RWPE2 (cell line): ENCODE data around the gene B9D1.

ENCODE experiments used
- ATAC-seq: fragments of 200-7000 bp; cut with Tn5 transposase; 3 replicates; pipeline ENCODE4 v1.9.1; 2021; ENCODE audit warnings: low read depth
- DNase-seq: peaks from one replicate; pipeline ENCODE4 v3.0.0-alpha.2; 2020; ENCODE audit warnings: low spot score
- H3K27ac ChIP-seq: fragments of 450-650 bp; 2 replicates; pipeline ENCODE4 v1.5.1; 2017; ENCODE audit warnings: mild to moderate bottlenecking; ENCODE audit not compliant: poor library complexity, severe bottlenecking
- H3K27me3 ChIP-seq: fragments of 250-450 bp; sonication (Bioruptor Pico); 2 replicates; pipeline ENCODE4 v1.5.1; 2021; ENCODE audit warnings: mild to moderate bottlenecking, moderate library complexity; ENCODE audit not compliant: insufficient read depth, poor library complexity, severe bottlenecking
- H3K36me3 ChIP-seq: fragments of 250-450 bp; sonication (Bioruptor Pico); 2 replicates; pipeline ENCODE4 v1.5.1; 2020; ENCODE audit warnings: low read depth, mild to moderate bottlenecking, moderate library complexity
- H3K4me1 ChIP-seq: fragments of 250-450 bp; sonication (Bioruptor Pico); 2 replicates; pipeline ENCODE4 v1.5.1; 2021; ENCODE audit warnings: mild to moderate bottlenecking, moderate library complexity; ENCODE audit not compliant: insufficient read depth, poor library complexity, severe bottlenecking
- H3K4me3 ChIP-seq: fragments of 250-450 bp; sonication (Bioruptor Pico); 2 replicates; pipeline ENCODE4 v1.5.1; 2021; ENCODE audit warnings: mild to moderate bottlenecking, moderate library complexity; ENCODE audit not compliant: severe bottlenecking
- H3K9me3 ChIP-seq: fragments of 250-450 bp; sonication (Bioruptor Pico); 2 replicates; pipeline ENCODE4 v1.5.1; 2021; ENCODE audit warnings: mild to moderate bottlenecking, moderate library complexity; ENCODE audit not compliant: severe bottlenecking
- TF ChIP-seq, protein P1 (sequence below): fragments of 450-650 bp; IDR thresholded peaks from one replicate; pipeline ENCODE4 v1.5.1; 2017; ENCODE audit warnings: mild to moderate bottlenecking, moderate library complexity; ENCODE audit not compliant: poor library complexity, severe bottlenecking

Gene B9D1

DNA sequence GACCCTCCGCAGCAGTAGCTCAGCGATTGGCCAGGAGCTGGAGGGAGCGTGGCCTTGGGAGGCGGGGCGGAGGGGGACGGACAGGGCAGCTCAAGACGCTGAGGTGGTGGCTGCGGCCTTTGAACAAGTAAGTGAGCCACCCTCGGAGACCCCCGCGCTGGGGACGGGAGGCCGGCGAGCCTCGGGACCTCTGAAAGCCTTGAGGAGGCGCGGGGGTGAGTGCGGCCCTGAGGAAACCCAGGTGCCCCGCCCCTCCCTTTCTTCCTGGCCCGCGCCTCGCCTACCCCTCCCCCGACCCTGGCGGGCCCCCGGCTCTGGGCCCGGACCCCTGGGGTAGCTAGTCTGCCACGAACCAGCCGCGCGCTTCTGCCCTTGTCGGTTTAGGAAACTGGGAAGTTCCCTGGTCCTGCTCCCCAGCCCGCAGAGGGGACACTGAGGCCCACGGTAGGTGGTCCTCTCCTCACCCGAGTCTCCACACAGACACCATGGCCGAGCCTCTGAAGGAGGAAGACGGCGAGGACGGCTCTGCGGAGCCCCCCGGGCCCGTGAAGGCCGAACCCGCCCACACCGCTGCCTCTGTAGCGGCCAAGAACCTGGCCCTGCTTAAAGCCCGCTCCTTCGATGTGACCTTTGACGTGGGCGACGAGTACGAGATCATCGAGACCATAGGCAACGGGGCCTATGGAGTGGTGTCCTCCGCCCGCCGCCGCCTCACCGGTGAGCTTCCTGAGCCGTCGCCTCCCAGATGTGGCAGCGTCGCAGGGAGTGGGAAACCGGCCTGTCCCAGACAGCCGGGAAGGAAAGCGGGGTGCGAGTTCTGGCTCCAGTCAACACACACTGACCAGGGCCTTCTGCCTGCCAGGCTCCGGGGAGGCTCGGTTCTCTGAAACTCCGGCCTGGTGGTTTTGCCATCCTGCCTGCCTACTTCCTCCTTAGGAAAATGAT lies 16.2 kb upstream of the B9D1 start, which contains the start of gene MAPK7:
TSS of gene MAPK7 (plus strand) at position 83 of the 945 bp plus-strand sequence. CDS start at position 486, 403 bp downstream.
- TF ChIP-seq, protein P1, sequence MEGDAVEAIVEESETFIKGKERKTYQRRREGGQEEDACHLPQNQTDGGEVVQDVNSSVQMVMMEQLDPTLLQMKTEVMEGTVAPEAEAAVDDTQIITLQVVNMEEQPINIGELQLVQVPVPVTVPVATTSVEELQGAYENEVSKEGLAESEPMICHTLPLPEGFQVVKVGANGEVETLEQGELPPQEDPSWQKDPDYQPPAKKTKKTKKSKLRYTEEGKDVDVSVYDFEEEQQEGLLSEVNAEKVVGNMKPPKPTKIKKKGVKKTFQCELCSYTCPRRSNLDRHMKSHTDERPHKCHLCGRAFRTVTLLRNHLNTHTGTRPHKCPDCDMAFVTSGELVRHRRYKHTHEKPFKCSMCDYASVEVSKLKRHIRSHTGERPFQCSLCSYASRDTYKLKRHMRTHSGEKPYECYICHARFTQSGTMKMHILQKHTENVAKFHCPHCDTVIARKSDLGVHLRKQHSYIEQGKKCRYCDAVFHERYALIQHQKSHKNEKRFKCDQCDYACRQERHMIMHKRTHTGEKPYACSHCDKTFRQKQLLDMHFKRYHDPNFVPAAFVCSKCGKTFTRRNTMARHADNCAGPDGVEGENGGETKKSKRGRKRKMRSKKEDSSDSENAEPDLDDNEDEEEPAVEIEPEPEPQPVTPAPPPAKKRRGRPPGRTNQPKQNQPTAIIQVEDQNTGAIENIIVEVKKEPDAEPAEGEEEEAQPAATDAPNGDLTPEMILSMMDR: no peak
- Histone ChIP-seq H3K4me1 (no peaks in the 10 kb centered on the region), H3K27ac (peak within 1 kb of the TSS; percentile 90), H3K27me3 (no peaks in the 10 kb centered on the region), H3K4me3 (peak within 1 kb of the TSS; percentile 65), H3K36me3 (peaks cover 43% of the 10 kb centered on the region), H3K9me3 (no peaks in the 10 kb centered on the region)
- DNase-seq (no peak), ATAC-seq (no peak; the same call in 2 of the 3 replicates)

DNA sequence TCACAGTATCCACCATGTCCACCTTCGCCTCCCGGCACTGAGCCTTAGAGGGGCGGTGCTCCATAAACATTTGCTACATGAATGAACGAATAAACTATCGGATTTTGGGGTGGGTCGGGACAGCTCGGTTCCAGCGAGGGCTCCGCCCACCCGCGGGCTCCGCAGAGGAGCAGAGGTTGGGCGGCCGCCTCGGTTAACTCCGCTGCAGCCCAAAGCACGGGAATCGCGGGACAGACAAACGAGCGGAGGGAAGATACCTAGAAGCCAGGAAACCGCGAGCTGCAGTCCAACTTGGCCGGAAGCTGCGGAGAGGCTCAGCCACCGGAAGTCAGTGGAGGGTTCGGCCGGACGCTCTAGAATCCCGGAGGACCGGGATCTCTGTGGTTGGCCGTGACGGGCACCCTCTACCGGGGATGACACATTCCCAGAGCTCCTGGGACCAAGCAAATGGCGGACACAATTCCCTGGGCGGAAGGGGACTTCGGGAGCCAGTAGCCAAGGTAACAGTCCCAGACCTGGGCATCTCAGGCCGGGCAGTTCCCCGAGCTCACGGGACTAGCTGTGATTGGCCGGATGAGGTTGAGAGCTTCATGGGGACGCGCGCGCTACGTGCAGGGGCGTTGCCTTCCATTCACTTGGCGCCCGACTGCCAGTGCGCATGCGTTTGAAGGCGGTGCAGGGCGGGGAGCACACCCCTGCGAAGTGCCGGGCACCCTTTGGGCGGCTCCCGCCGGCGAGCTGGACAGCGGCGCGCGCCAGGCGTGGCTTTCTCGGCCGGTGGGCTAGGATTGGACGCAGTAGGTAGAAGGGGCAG lies 15.3 kb upstream of the B9D1 start:
- peak overlapping the region; percentile 90 for H3K27ac ChIP-seq
- peaks cover 34% of the 10 kb centered on the region for H3K36me3 ChIP-seq
- peak; percentile 98 for DNase-seq
- TF ChIP-seq, protein P1: no peak
- H3K27me3 ChIP-seq: no peaks in the 10 kb centered on the region
- peak overlapping the region; percentile 65 for H3K4me3 ChIP-seq
- no peaks in the 10 kb centered on the region for H3K4me1 ChIP-seq
- peak; percentile 92 for ATAC-seq
- H3K9me3 ChIP-seq: no peaks in the 10 kb centered on the region

DNA sequence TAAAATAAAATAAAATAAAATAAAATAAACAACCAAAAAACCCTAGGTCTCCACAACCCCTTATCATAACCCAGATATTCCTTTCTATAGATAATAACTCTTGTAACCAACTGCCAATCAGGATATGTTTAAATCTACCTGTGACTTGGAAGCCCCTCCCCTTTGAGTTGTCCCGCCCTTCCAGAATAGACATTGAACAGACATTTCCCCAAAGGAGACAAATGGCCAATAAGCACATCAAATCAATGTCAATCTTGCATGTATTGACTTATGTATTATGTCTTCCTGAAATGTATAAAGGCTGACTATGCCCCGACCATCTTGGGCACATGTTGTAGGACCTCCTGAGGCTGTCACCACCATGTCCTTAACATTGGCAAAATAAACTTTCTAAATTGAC lies 14.3 kb upstream of the B9D1 start:
- H3K4me1 ChIP-seq: no peaks in the 10 kb centered on the region
- TF ChIP-seq, protein P1: no peak
- peaks cover 28% of the 10 kb centered on the region for H3K36me3 ChIP-seq
- peak overlapping the region; percentile 65 for H3K4me3 ChIP-seq
- ATAC-seq: no peak
- peak overlapping the region; percentile 90 for H3K27ac ChIP-seq
- no peaks in the 10 kb centered on the region for H3K27me3 ChIP-seq
- H3K9me3 ChIP-seq: no peaks in the 10 kb centered on the region
- no peak for DNase-seq

DNA sequence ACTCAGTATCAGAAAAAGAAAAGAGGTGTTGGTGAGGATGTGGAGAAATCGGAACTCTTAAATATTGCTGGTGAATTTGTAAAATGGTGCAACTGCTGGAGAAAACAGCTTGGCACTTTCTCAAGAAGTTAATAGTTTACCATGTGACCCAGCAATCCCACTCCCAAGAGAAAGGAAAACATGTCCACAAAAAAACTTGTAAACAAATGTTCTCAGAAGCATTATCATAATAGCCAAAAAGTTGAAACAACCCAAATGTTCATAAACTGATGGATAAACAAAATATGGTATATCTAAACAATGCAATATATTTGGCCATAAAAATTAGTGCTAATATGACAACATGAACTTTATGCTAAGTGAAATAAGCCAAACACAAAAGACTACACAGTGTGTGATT lies 13.2 kb upstream of the B9D1 start:
- Histone ChIP-seq H3K4me3 (no peak overlapping the region), H3K27ac (no peak overlapping the region), H3K36me3 (peaks cover 18% of the 10 kb centered on the region), H3K4me1 (no peaks in the 10 kb centered on the region), H3K9me3 (no peaks in the 10 kb centered on the region), H3K27me3 (no peaks in the 10 kb centered on the region)
- TF ChIP-seq, protein P1: no peak
- no peak for DNase-seq
- ATAC-seq: no peak
